NT2/D1 (cell line): ENCODE results near the gene TRIM33.
"Not testable (repeated sequence)": the region's sequence is repeated elsewhere in the genome, so short reads cannot be mapped to it uniquely, and the experiment has no call there.

Experiments used
- DNase-seq: peaks from one replicate; pipeline ENCODE4 v3.0.0-alpha.2; 2011; ENCODE audit warnings: low read depth, low spot score
- H3K27me3 ChIP-seq: 2 replicates; pipeline ENCODE4 v1.6.0; 2011; ENCODE audit warnings: mild to moderate bottlenecking; ENCODE audit not compliant: insufficient read length, insufficient read depth
- H3K36me3 ChIP-seq: 2 replicates; pipeline ENCODE4 v1.6.1; 2011; ENCODE audit warnings: mild to moderate bottlenecking, low read length, mixed read lengths; ENCODE audit not compliant: insufficient read depth, insufficient read length
- H3K4me1 ChIP-seq: 2 replicates; pipeline ENCODE4 v1.5.1; 2011; ENCODE audit not compliant: insufficient read depth, insufficient read length
- H3K4me3 ChIP-seq: 2 replicates; pipeline ENCODE4 v1.5.1; 2011; ENCODE audit warnings: low read depth; ENCODE audit not compliant: insufficient read length
- H3K9ac ChIP-seq: 2 replicates; pipeline ENCODE4 v1.6.0; 2011; ENCODE audit warnings: low read depth; ENCODE audit not compliant: insufficient read length
- H3K9me3 ChIP-seq: 2 replicates; pipeline ENCODE4 v1.5.1; 2011; ENCODE audit warnings: mild to moderate bottlenecking, low read length; ENCODE audit not compliant: insufficient read depth
- SUZ12 ChIP-seq: IDR thresholded peaks from 2 replicates; pipeline ENCODE4 v1.6.1; 2011; ENCODE audit not compliant: insufficient read length, insufficient read depth; ENCODE audit errors: extremely low read depth
- YY1 ChIP-seq: IDR thresholded peaks from 2 replicates; pipeline ENCODE4 v1.6.1; 2011; ENCODE audit not compliant: insufficient read length, insufficient read depth
- ZNF274 ChIP-seq: IDR thresholded peaks from 2 replicates; pipeline ENCODE4 v1.6.1; 2011; ENCODE audit warnings: mild to moderate bottlenecking, low read depth, low read length

TRIM33 gene

GRCh38 chr1:114388432-114389003 lies 122.5 kb downstream of the TRIM33 start:
- H3K4me1 ChIP-seq, result peaks cover 3% of the 10 kb centered on the region
- no peak overlapping the region for H3K4me3 ChIP-seq
- no peak for DNase-seq
- no peaks in the 10 kb centered on the region for H3K27me3 ChIP-seq
- TF ChIP-seq YY1, result no peak
- no peak for TF ChIP-seq ZNF274
- no peak for TF ChIP-seq SUZ12
- peaks cover 14% of the 10 kb centered on the region; the same call in 1 of the 2 replicates for H3K9me3 ChIP-seq
- H3K9ac ChIP-seq, result no peak overlapping the region
- H3K36me3 ChIP-seq, result peaks cover 6% of the 10 kb centered on the region

- not testable (repeated sequence) for H3K9ac ChIP-seq, H3K27me3 ChIP-seq, DNase-seq, H3K36me3 ChIP-seq, H3K4me3 ChIP-seq, H3K4me1 ChIP-seq
- H3K9me3 ChIP-seq, result peaks cover 14% of the 10 kb centered on the region; the same call in 1 of the 2 replicates
Measured at GRCh38 chr1:114387585-114387984, 123.4 kb downstream of the TRIM33 start.

GRCh38 chr1:114387010-114387360 lies 124.0 kb downstream of the TRIM33 start:
- H3K9ac ChIP-seq, result no peak overlapping the region
- H3K4me1 ChIP-seq, result peaks cover 3% of the 10 kb centered on the region
- DNase-seq, result no peak
- peaks cover under 1% of the 10 kb centered on the region for H3K36me3 ChIP-seq
- peaks cover 14% of the 10 kb centered on the region; the same call in 1 of the 2 replicates for H3K9me3 ChIP-seq
- no peak for TF ChIP-seq SUZ12
- no peak for TF ChIP-seq YY1
- TF ChIP-seq ZNF274, result no peak
- no peaks in the 10 kb centered on the region for H3K27me3 ChIP-seq
- no peak overlapping the region for H3K4me3 ChIP-seq

DNA sequence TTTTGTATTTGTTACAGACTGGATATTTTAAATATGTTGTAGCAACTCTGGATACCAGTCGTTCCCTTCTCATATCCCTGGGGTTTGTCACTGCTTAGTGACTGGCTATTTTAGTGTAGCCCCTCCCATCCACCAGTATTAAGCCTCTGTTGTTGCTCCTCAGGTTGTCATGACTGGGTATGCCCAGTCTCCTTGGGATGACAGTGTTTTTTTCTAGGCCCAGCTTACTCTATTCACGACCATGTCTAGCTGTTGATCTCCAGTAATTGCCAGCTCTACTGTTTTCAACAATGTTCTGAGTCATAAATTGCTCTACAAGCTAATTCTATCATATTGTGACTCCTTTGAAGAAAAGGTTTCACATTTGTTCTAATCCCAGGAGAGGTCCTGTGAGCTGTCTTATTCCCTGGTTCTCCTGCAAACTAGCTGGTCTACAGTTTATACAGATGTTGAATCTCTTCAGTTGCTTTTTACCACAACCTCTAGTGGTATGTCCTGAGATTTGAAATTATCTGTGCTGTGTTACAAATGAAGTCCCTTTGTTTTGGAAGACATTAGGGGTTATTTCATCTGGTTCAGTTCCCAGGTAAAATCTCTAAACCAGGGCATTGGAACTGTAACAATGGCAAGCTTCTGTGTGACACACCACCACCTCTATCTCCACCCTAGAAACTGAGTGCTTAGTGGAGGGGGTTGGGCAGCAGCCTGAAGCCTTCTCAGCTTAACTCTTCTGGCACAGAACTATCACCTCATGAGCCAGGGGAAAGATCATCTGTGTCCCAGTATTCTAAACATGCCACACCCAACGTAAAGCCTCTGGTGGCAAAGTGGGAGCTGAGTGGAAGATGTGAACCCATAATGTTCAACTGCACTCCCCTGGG lies 124.6 kb downstream of the TRIM33 start:
- Histone ChIP-seq H3K9ac (no peak overlapping the region), H3K27me3 (no peaks in the 10 kb centered on the region), H3K36me3 (no peaks in the 10 kb centered on the region), H3K9me3 (peaks cover 14% of the 10 kb centered on the region; the same call in 1 of the 2 replicates), H3K4me1 (peaks cover 3% of the 10 kb centered on the region), H3K4me3 (no peak overlapping the region)
- TF ChIP-seq SUZ12 (no peak), ZNF274 (no peak), YY1 (no peak)
- no peak for DNase-seq

DNA sequence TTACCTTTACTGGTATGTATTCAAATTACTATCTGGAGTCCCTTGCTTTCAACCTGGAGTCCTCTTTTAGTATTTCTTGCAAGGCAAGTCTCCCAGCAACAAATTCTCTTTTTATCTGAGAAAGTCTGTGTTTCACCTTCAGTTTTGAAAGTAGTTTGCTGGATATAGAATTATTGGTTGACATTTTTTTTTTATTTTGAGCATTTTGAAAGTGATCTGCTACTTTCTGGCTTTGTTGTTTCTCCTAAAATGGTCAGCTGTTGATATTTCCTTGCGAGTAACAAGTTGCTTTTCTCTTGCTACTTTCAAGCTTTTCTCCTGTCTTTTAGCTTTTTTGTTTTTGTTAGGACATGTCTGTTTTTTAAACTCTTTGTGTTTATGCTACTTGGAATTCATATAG lies 126.1 kb downstream of the TRIM33 start:
- Histone ChIP-seq H3K9ac (no peak overlapping the region), H3K4me3 (no peak overlapping the region), H3K9me3 (peaks cover 14% of the 10 kb centered on the region; the same call in 1 of the 2 replicates), H3K27me3 (no peaks in the 10 kb centered on the region), H3K36me3 (no peaks in the 10 kb centered on the region), H3K4me1 (peaks cover 3% of the 10 kb centered on the region)
- no peak for DNase-seq
- TF ChIP-seq ZNF274 (no peak), SUZ12 (no peak), YY1 (no peak)

- no peaks in the 10 kb centered on the region for H3K4me1 ChIP-seq
- no peak for DNase-seq
- no peak overlapping the region for H3K4me3 ChIP-seq
- H3K27me3 ChIP-seq, result no peaks in the 10 kb centered on the region
- TF ChIP-seq SUZ12 (no peak), YY1 (no peak), ZNF274 (no peak)
- H3K9ac ChIP-seq, result no peak overlapping the region
- H3K36me3 ChIP-seq, result no peaks in the 10 kb centered on the region
- H3K9me3 ChIP-seq, result peaks cover 36% of the 10 kb centered on the region
Measured at GRCh38 chr1:114379987-114380386, 131.0 kb downstream of the TRIM33 start.

DNA sequence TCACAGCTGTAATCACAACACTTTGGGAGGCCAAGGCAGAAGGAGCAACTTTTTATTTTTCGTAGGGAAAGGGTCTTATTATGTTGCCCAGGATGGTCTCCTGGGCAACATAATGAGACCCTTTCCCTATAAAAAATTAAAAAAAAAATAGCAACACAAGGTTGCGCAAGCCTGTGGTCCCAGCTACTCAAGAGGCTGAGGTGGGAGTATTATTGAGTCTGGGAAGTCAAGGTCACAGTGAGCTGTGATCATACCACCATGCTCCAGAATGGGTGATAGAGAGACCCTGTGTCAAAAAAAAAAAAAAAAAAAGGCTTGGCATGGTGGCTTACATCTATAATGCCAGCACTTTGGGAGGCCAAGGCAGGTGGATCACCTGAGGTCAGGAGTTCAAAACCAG lies 131.6 kb downstream of the TRIM33 start:
- H3K9ac ChIP-seq, result no peak overlapping the region
- H3K4me1 ChIP-seq, result no peaks in the 10 kb centered on the region
- no peaks in the 10 kb centered on the region for H3K27me3 ChIP-seq
- H3K9me3 ChIP-seq, result peaks cover 35% of the 10 kb centered on the region
- H3K36me3 ChIP-seq, result no peaks in the 10 kb centered on the region
- H3K4me3 ChIP-seq, result no peak overlapping the region
- TF ChIP-seq ZNF274 (no peak), YY1 (no peak), SUZ12 (no peak)
- no peak for DNase-seq
